ENCODE measurements around the gene DSCAM. TPM values are rescaled to one million over a fixed set of nuclear protein-coding genes. Genes with fewer than 3 reads are reported as not detected.

Gene DSCAM
- total RNA-seq, 1 donor from 2014 or later: 4.4 TPM

- H3K27me3 Mint-ChIP-seq (ENCODE audit: unreplicated experiment): no peaks in the 10 kb centered on the region
- no peak for TF ChIP-seq CTCF (IDR thresholded peaks at IDR 0.05; ENCODE audit: partially characterized antibody, unreplicated experiment)
- no peak for DNase-seq
- H3K36me3 Mint-ChIP-seq (ENCODE audit: unreplicated experiment): no peaks in the 10 kb centered on the region
- no peak overlapping the region for H3K4me3 Mint-ChIP-seq (ENCODE audit: unreplicated experiment)
- peaks cover 5% of the 10 kb centered on the region for H3K9me3 Mint-ChIP-seq (ENCODE audit: unreplicated experiment)
- H3K27ac Mint-ChIP-seq (ENCODE audit: unreplicated experiment): no peak overlapping the region
- peaks cover 2% of the 10 kb centered on the region for H3K4me1 Mint-ChIP-seq (ENCODE audit: low read depth, unreplicated experiment)
Measured at GRCh38 chr21:40668555-40669275, 178.2 kb downstream of the DSCAM start.

GRCh38 chr21:40667967-40668366 is 179.0 kb downstream of the DSCAM start:
- DNase-seq: no peak
- Mint-ChIP-seq H3K4me3 (ENCODE audit: unreplicated experiment) (no peak overlapping the region), H3K27me3 (ENCODE audit: unreplicated experiment) (no peaks in the 10 kb centered on the region), H3K9me3 (ENCODE audit: unreplicated experiment) (peaks cover 5% of the 10 kb centered on the region), H3K4me1 (ENCODE audit: low read depth, unreplicated experiment) (peaks cover 2% of the 10 kb centered on the region), H3K27ac (ENCODE audit: unreplicated experiment) (no peak overlapping the region), H3K36me3 (ENCODE audit: unreplicated experiment) (no peaks in the 10 kb centered on the region)
- no peak for TF ChIP-seq CTCF (IDR thresholded peaks at IDR 0.05; ENCODE audit: partially characterized antibody, unreplicated experiment)

- Mint-ChIP-seq H3K27ac (ENCODE audit: unreplicated experiment) (no peak overlapping the region), H3K27me3 (ENCODE audit: unreplicated experiment) (peaks cover 3% of the 10 kb centered on the region), H3K36me3 (ENCODE audit: unreplicated experiment) (no peaks in the 10 kb centered on the region), H3K4me3 (ENCODE audit: unreplicated experiment) (no peak overlapping the region), H3K4me1 (ENCODE audit: low read depth, unreplicated experiment) (peaks cover 14% of the 10 kb centered on the region), H3K9me3 (ENCODE audit: unreplicated experiment) (peaks cover 6% of the 10 kb centered on the region)
- no peak for DNase-seq
- no peak for TF ChIP-seq CTCF (IDR thresholded peaks at IDR 0.05; ENCODE audit: partially characterized antibody, unreplicated experiment)
Measured at GRCh38 chr21:40662889-40663288, 184.1 kb downstream of the DSCAM start.

- Mint-ChIP-seq H3K4me3 (ENCODE audit: unreplicated experiment) (no peak overlapping the region), H3K4me1 (ENCODE audit: low read depth, unreplicated experiment) (peaks cover 31% of the 10 kb centered on the region), H3K27me3 (ENCODE audit: unreplicated experiment) (peaks cover 3% of the 10 kb centered on the region), H3K9me3 (ENCODE audit: unreplicated experiment) (peaks cover 3% of the 10 kb centered on the region), H3K27ac (ENCODE audit: unreplicated experiment) (peak overlapping the region; percentile 18), H3K36me3 (ENCODE audit: unreplicated experiment) (no peaks in the 10 kb centered on the region)
- DNase-seq: no peak
- no peak for TF ChIP-seq CTCF (IDR thresholded peaks at IDR 0.05; ENCODE audit: partially characterized antibody, unreplicated experiment)
Measured at GRCh38 chr21:40660461-40660860, 186.5 kb downstream of the DSCAM start.

GRCh38 chr21:40658311-40658710 is 188.6 kb downstream of the DSCAM start:
- H3K27ac Mint-ChIP-seq (ENCODE audit: unreplicated experiment): no peak overlapping the region
- H3K4me1 Mint-ChIP-seq (ENCODE audit: low read depth, unreplicated experiment): peaks cover 31% of the 10 kb centered on the region
- H3K36me3 Mint-ChIP-seq (ENCODE audit: unreplicated experiment): no peaks in the 10 kb centered on the region
- peaks cover 3% of the 10 kb centered on the region for H3K27me3 Mint-ChIP-seq (ENCODE audit: unreplicated experiment)
- peaks cover 1% of the 10 kb centered on the region for H3K9me3 Mint-ChIP-seq (ENCODE audit: unreplicated experiment)
- DNase-seq: no peak
- H3K4me3 Mint-ChIP-seq (ENCODE audit: unreplicated experiment): peak overlapping the region; percentile 49
- TF ChIP-seq CTCF (IDR thresholded peaks at IDR 0.05; ENCODE audit: partially characterized antibody, unreplicated experiment): no peak
